Osteocyte (in vitro differentiated cells): Measurements from ENCODE around the gene PEX14. TPM values are rescaled to one million over a fixed set of nuclear protein-coding genes. Genes with fewer than 3 reads are reported as not detected.

Experiments
- DNase-seq: peaks from one replicate; pipeline ENCODE4 v3.0.0; 2021; ENCODE audit warnings: mixed read lengths; ENCODE audit not compliant: unreplicated experiment; ENCODE audit errors: extremely low spot score
- H3K27ac Mint-ChIP-seq: one replicate; pipeline ENCODE4 v1.8.0; 2021; ENCODE audit warnings: mild to moderate bottlenecking, mixed read lengths; ENCODE audit not compliant: unreplicated experiment
- H3K27me3 Mint-ChIP-seq: one replicate; pipeline ENCODE4 v1.8.0; 2021; ENCODE audit warnings: mixed read lengths; ENCODE audit not compliant: unreplicated experiment
- H3K36me3 Mint-ChIP-seq: one replicate; pipeline ENCODE4 v1.8.0; 2021; ENCODE audit warnings: mixed read lengths; ENCODE audit not compliant: unreplicated experiment
- H3K4me1 Mint-ChIP-seq: one replicate; pipeline ENCODE4 v1.8.0; 2021; ENCODE audit warnings: mixed read lengths; ENCODE audit not compliant: unreplicated experiment
- H3K4me3 Mint-ChIP-seq: one replicate; pipeline ENCODE4 v1.8.0; 2021; ENCODE audit warnings: mild to moderate bottlenecking, moderate library complexity, mixed read lengths; ENCODE audit not compliant: unreplicated experiment
- H3K9me3 Mint-ChIP-seq: one replicate; pipeline ENCODE4 v1.8.0; 2021; ENCODE audit warnings: mixed read lengths; ENCODE audit not compliant: unreplicated experiment
- total RNA-seq: library from RNA; stranded (reverse); gene quantifications from 2 replicates; pipeline ENCODE4 v1.2.1, GENCODE V29; 2021
- TF ChIP-seq, protein P1 (sequence below): fragments of 200-600 bp; sonication (generic); IDR thresholded peaks from 2 replicates; pipeline ENCODE4 v1.5.0; 2021; ENCODE audit warnings: antibody characterized with exemption, mild to moderate bottlenecking, moderate library complexity

PEX14 gene
- total RNA-seq, 1 donor from 2014 or later: 22.2 TPM

DNA sequence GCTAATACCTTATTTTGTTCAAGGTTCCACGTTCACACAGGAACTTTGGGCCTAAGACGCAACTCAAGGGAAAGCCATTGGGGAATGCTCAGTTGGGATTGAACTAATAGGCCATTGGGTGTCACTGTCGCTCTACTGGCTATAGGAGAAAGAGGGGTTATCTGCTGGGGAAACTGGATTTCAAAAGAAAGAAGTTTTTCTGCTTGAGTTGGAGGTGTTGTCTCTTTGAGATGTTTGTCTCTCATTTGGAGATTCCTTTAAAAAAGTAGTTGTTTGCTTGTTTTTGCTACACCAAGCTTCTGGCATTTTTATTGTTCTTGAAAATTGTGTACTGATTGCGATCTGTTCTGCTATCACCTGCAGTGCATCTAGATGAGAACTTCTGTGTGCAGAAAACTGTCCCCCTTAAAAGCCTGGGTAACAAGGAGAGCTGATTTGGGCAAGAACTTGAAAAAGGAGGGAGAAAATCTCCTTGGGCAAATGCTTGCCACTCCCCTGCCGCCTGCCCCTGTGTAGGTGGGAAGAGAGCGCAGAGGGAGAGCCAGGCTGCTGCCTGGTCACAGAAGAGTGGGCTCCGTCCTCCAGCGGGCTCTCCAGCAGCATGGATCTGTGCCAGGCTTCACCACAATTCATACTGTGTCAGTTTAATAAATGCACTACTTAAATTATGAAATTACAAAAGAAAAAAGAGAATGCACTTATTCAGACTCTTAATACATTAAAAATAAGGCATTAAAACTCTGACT lies 39.9 kb downstream of the PEX14 start:
- no peak for DNase-seq
- Mint-ChIP-seq H3K9me3 (no peaks in the 10 kb centered on the region), H3K4me1 (peaks cover 63% of the 10 kb centered on the region), H3K4me3 (no peak overlapping the region), H3K27ac (no peak overlapping the region), H3K36me3 (peaks cover 2% of the 10 kb centered on the region), H3K27me3 (no peaks in the 10 kb centered on the region)
- TF ChIP-seq, protein P1, sequence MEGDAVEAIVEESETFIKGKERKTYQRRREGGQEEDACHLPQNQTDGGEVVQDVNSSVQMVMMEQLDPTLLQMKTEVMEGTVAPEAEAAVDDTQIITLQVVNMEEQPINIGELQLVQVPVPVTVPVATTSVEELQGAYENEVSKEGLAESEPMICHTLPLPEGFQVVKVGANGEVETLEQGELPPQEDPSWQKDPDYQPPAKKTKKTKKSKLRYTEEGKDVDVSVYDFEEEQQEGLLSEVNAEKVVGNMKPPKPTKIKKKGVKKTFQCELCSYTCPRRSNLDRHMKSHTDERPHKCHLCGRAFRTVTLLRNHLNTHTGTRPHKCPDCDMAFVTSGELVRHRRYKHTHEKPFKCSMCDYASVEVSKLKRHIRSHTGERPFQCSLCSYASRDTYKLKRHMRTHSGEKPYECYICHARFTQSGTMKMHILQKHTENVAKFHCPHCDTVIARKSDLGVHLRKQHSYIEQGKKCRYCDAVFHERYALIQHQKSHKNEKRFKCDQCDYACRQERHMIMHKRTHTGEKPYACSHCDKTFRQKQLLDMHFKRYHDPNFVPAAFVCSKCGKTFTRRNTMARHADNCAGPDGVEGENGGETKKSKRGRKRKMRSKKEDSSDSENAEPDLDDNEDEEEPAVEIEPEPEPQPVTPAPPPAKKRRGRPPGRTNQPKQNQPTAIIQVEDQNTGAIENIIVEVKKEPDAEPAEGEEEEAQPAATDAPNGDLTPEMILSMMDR: peak; percentile 65

DNA sequence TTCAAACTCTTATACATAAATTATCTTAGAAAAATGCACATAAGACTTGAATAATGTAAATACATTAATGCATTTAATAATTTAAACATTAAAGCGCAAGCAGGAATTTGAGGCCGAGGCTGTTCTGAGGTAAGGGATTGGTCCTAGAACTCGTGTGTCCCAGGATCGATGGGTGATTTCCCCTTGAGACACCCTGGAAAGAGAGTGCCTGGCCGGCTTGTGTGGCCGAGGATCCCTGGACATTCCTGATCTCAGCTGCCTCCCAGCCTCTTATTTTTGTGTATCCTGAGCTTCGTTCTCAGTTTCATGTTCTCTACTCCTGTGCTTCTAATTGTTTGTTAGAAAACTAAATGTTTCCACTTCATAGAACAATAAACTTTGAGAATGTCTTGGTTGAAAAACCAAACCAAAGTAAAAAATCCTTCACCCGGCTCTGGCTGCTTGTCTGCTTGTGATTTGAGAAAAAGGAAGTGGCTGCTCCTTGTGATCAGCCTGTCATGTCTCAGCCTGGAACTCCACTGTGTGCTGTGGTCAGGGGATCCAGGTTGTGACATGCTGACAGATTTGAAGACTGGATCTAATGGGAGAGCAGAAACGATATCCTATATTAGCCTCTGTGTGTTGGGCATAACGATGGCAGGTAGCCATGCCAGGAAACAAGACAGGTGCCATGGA lies 40.7 kb downstream of the PEX14 start:
- TF ChIP-seq, protein P1: no peak
- H3K9me3 Mint-ChIP-seq: no peaks in the 10 kb centered on the region
- DNase-seq: no peak
- H3K36me3 Mint-ChIP-seq: peaks cover 3% of the 10 kb centered on the region
- H3K4me1 Mint-ChIP-seq: peaks cover 57% of the 10 kb centered on the region
- H3K4me3 Mint-ChIP-seq: no peak overlapping the region
- no peaks in the 10 kb centered on the region for H3K27me3 Mint-ChIP-seq
- H3K27ac Mint-ChIP-seq: no peak overlapping the region

DNA sequence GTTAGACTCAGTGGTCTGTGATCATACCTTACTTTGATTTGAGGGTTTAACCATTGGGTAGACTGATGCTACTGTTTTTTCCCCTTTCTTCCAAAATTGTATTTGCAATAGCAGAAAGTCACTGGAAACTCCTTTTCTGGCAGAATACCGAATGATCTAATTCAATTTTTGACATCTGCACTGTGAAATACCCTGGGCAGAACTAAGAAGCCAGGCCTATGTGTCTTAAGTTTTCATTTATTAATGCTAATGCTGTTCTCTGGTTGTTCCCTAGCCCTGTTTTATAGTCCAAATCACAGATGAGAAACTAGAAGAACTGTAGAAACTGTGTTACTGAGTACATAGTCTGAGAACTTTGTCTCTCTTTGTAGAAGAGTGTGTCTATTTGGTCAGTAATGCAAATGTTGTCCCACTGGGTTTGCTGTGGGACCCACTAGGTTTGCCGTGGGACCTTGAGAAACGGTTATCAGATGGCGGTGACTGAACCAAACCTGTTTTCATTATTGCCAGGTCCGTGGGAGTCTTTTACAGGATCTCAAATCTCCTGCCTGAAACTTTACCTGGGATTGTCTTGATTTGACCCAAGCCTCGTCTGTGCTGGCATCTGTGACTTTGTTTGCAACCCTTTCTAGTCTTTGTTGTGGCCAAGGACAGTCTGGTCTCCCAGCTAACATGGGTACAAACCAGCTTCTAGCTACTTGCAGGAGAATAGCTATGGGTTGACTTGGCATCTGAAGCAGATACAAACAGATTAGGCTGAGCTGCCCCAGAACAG lies 41.4 kb downstream of the PEX14 start:
- TF ChIP-seq, protein P1: no peak
- Mint-ChIP-seq H3K4me1 (peaks cover 50% of the 10 kb centered on the region), H3K27ac (no peak overlapping the region), H3K36me3 (peaks cover 5% of the 10 kb centered on the region), H3K27me3 (no peaks in the 10 kb centered on the region), H3K9me3 (no peaks in the 10 kb centered on the region), H3K4me3 (no peak overlapping the region)
- no peak for DNase-seq

DNA sequence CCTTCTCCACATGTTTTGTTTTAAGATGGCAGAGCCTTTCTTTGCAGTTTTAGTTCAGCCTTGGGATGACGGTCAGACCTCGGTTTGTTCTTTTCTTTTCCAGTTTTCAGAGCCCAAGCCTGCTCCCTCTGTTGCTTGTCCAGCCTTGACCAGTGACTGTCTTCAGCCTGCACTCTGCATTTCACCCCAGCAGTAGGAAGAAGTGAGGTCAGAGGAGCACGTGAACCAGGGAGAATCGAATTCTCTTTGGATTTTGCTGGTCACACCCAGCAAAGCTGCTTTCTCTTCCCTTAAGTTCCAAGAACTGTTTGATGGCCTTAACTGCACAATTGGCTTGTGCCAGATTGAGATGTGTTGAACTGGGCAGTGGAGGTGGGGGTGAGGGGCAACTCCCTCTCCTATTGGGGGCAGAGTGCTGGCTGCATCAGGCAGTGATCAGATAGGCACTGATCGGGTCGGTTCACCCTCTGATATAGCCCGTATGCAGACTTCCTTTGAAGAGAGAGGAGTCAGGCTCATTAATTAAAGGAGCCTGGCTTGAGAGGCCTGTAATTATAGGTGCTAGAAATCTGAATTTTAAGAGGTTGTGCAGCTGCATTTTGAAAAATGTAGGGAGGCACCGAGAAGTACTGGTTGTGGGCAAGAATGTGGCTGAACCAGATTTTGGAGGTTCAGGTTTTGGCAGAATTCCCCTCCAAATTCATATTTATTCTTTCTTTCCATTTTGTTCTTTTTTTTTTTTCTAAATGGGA lies 42.4 kb downstream of the PEX14 start:
- Mint-ChIP-seq H3K4me1 (peaks cover 42% of the 10 kb centered on the region), H3K36me3 (peaks cover 10% of the 10 kb centered on the region), H3K9me3 (no peaks in the 10 kb centered on the region), H3K4me3 (no peak overlapping the region), H3K27ac (no peak overlapping the region), H3K27me3 (no peaks in the 10 kb centered on the region)
- no peak for DNase-seq
- TF ChIP-seq, protein P1: no peak
